ENCODE data around the gene PRPSAP1.

Gene PRPSAP1, protein sequence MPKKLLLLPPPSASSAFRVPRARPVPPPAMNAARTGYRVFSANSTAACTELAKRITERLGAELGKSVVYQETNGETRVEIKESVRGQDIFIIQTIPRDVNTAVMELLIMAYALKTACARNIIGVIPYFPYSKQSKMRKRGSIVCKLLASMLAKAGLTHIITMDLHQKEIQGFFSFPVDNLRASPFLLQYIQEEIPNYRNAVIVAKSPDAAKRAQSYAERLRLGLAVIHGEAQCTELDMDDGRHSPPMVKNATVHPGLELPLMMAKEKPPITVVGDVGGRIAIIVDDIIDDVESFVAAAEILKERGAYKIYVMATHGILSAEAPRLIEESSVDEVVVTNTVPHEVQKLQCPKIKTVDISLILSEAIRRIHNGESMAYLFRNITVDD

DNA sequence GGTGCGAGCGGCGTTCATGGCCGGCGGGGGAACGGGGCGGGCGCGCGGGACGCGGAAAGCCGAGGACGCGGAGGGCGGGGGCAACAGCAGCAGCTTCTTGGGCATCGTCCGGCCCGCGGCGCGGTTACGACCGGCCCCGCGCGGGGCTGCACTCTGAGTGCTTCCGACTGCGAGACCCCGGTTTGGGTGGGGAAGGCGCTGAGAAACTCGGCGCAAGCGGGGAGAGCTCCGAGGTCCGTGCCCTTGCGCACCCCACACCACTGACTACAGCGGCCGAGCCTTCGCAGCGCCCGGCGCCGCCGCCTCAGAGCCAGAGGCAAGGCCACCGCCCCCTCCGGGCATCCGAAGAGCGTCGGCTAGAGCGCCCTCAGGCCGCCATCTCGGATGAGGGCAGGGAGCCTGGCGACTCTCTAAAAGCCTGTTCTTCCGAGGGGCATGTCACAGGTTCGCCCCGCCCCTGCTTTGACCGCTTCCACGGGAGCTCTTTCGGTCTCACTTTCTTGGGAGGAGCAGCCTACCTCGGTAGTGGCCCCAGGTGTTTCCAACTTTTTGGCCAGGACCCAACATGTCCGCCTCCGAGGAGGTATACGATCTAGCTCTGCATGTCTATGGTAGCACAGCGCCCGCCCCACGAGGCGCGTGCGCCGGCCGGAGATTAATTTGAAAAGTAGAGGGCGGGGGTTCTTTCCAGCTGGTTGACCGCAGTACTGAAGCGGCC lies at the start of gene PRPSAP1:
TSS of gene PRPSAP1 (minus strand) at position 318 of the 718 bp plus-strand sequence. CDS start at position 105, 213 bp downstream.
- no peak for TF ChIP-seq BACH2 (CRISPR knock-in tag; IDR thresholded peaks at IDR 0.05; ENCODE audit: borderline replicate concordance)
- TF ChIP-seq ZNF565 (CRISPR knock-in tag; conservative IDR thresholded peaks at IDR 0.05; ENCODE audit: low read depth) = peak; percentile 87
- TF ChIP-seq TCF4 (CRISPR knock-in tag; IDR thresholded peaks at IDR 0.05; ENCODE audit: borderline replicate concordance) = no peak
- TF ChIP-seq TSHZ2 (CRISPR knock-in tag; IDR thresholded peaks at IDR 0.05) = peak; percentile 98
- peak; percentile 95 for TF ChIP-seq POU6F1 (CRISPR knock-in tag; IDR thresholded peaks at IDR 0.05; ENCODE audit: borderline replicate concordance, low read depth)
- TF ChIP-seq ZFP3 (CRISPR knock-in tag; IDR thresholded peaks at IDR 0.05) = peak; percentile 89; the same call in 1 of the 2 replicates
- 0 out of 2 replicates have a peak, but pooled peaks have one; percentile 28 for TF ChIP-seq ZFP30 (CRISPR knock-in tag; IDR thresholded peaks at IDR 0.05)
- TF ChIP-seq, protein P1, sequence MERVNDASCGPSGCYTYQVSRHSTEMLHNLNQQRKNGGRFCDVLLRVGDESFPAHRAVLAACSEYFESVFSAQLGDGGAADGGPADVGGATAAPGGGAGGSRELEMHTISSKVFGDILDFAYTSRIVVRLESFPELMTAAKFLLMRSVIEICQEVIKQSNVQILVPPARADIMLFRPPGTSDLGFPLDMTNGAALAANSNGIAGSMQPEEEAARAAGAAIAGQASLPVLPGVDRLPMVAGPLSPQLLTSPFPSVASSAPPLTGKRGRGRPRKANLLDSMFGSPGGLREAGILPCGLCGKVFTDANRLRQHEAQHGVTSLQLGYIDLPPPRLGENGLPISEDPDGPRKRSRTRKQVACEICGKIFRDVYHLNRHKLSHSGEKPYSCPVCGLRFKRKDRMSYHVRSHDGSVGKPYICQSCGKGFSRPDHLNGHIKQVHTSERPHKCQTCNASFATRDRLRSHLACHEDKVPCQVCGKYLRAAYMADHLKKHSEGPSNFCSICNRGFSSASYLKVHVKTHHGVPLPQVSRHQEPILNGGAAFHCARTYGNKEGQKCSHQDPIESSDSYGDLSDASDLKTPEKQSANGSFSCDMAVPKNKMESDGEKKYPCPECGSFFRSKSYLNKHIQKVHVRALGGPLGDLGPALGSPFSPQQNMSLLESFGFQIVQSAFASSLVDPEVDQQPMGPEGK (CRISPR knock-in tag; IDR thresholded peaks at IDR 0.05; ENCODE audit: borderline replicate concordance) = no peak
- TF ChIP-seq ESRRG (CRISPR knock-in tag; IDR thresholded peaks at IDR 0.05) = no peak
- TF ChIP-seq ARNTL (CRISPR knock-in tag; IDR thresholded peaks at IDR 0.05; ENCODE audit: borderline replicate concordance, low read depth) = peak; percentile 71; the same call in 1 of the 2 replicates
- peak; percentile 54; the same call in 1 of the 2 replicates for TF ChIP-seq ZNF8 (CRISPR knock-in tag; IDR thresholded peaks at IDR 0.05)
- TF ChIP-seq OSR1 (CRISPR knock-in tag; IDR thresholded peaks at IDR 0.05) = no peak
- peak; percentile 92; the same call in 1 of the 2 replicates for TF ChIP-seq CSDC2 (CRISPR knock-in tag; IDR thresholded peaks at IDR 0.05)
- no peak for TF ChIP-seq ISL1 (CRISPR knock-in tag; IDR thresholded peaks at IDR 0.05)
- TF ChIP-seq RARB (CRISPR knock-in tag; IDR thresholded peaks at IDR 0.05) = no peak
- no peak; the same call in 1 of the 2 replicates for TF ChIP-seq ZNF70 (CRISPR knock-in tag; IDR thresholded peaks at IDR 0.05)
- TF ChIP-seq PPARA (CRISPR knock-in tag; IDR thresholded peaks at IDR 0.05; ENCODE audit: borderline replicate concordance) = peak; percentile 86
- TF ChIP-seq, protein P2, sequence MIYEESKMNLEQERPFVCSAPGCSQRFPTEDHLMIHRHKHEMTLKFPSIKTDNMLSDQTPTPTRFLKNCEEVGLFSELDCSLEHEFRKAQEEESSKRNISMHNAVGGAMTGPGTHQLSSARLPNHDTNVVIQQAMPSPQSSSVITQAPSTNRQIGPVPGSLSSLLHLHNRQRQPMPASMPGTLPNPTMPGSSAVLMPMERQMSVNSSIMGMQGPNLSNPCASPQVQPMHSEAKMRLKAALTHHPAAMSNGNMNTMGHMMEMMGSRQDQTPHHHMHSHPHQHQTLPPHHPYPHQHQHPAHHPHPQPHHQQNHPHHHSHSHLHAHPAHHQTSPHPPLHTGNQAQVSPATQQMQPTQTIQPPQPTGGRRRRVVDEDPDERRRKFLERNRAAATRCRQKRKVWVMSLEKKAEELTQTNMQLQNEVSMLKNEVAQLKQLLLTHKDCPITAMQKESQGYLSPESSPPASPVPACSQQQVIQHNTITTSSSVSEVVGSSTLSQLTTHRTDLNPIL (CRISPR knock-in tag; IDR thresholded peaks at IDR 0.05; ENCODE audit: low read depth) = no peak
- TF ChIP-seq ZC3H10 (CRISPR knock-in tag; IDR thresholded peaks at IDR 0.05) = no peak
- TF ChIP-seq SNAI2 (CRISPR knock-in tag; IDR thresholded peaks at IDR 0.05) = peak; percentile 98
- peak; percentile 27; the same call in 1 of the 2 replicates for TF ChIP-seq GLIS3 (CRISPR knock-in tag; IDR thresholded peaks at IDR 0.05)
- peak; percentile 98 for ATAC-seq

- no peak for TF ChIP-seq TCF4 (CRISPR knock-in tag; IDR thresholded peaks at IDR 0.05; ENCODE audit: borderline replicate concordance)
- no peak for TF ChIP-seq ESRRG (CRISPR knock-in tag; IDR thresholded peaks at IDR 0.05)
- no peak for ATAC-seq
Observed at GRCh38 chr17:76402711-76403110, 49.0 kb upstream of the PRPSAP1 start.

Data from SK-N-SH treated with all-trans-retinoic acid at 6 μM for 48 hours (cell line).